Astrocyte of the cerebellum (primary cell): ENCODE measurements around the gene VPS4B.

Source experiments
- DNase-seq: peaks from one replicate; pipeline ENCODE4 v3.0.0-alpha.2; 2011; ENCODE audit warnings: low read depth
- H3K4me3 ChIP-seq: 2 replicates; pipeline ENCODE4 v1.5.1; 2011; ENCODE audit warnings: mild to moderate bottlenecking, low read depth, low read length, moderate library complexity
- in situ Hi-C: cut with HindIII; loops from 2 replicates; pipeline ENCODE4 v1.10.0; 2017; ENCODE audit warnings: low sequenced_read_pairs
- TF ChIP-seq, protein P1 (sequence below): IDR thresholded peaks from 2 replicates; pipeline ENCODE4 v1.5.1; 2012; ENCODE audit warnings: low read length, low read depth, moderate library complexity, mild to moderate bottlenecking; ENCODE audit errors: missing control alignments

VPS4B gene

GRCh38 chr18:63378919-63379638 is 43.2 kb downstream of the VPS4B start:
- no peak for DNase-seq
- TF ChIP-seq, protein P1, sequence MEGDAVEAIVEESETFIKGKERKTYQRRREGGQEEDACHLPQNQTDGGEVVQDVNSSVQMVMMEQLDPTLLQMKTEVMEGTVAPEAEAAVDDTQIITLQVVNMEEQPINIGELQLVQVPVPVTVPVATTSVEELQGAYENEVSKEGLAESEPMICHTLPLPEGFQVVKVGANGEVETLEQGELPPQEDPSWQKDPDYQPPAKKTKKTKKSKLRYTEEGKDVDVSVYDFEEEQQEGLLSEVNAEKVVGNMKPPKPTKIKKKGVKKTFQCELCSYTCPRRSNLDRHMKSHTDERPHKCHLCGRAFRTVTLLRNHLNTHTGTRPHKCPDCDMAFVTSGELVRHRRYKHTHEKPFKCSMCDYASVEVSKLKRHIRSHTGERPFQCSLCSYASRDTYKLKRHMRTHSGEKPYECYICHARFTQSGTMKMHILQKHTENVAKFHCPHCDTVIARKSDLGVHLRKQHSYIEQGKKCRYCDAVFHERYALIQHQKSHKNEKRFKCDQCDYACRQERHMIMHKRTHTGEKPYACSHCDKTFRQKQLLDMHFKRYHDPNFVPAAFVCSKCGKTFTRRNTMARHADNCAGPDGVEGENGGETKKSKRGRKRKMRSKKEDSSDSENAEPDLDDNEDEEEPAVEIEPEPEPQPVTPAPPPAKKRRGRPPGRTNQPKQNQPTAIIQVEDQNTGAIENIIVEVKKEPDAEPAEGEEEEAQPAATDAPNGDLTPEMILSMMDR = no peak
- no peak overlapping the region for H3K4me3 ChIP-seq
- in situ Hi-C loops = no loop called here

DNA sequence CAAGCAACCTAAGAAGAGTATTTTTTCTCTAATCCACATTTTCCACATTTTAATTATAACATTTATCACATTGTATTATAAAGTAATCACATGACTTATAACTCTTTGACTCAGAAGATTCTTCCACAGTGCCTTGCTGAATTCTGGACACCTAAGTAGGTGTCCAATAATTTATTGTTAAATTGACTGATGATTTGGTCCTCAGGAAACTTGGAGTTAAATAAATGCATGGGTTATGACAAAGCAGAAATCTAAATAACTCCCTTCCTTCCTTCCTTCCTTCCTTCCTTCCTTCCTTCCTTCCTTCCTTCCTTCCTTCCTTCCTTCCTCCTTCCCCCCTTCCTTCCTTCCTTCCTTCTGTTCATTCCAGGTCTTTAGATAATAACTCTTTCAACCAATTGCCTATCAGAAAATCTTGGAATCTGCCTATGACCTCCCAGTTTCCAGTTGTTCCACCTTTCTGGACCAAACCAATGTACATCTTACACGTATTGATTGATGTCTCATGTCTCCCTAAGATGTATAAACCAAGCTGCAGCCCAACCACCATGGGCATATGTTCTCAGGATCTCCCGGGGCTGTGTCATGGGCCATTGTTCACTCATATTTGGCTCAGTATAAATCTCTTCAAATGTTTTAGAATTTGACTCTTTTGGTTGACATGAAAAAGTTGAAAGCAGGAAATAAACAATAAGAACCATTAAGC is 44.8 kb downstream of the VPS4B start:
- no peak overlapping the region for H3K4me3 ChIP-seq
- no peak for DNase-seq
- in situ Hi-C loops = no loop called here
- TF ChIP-seq, protein P1 = no peak

- in situ Hi-C loops = no loop called here
- H3K4me3 ChIP-seq = no peak overlapping the region
- DNase-seq = no peak
- TF ChIP-seq, protein P1 = no peak
These were observed 45.7 kb downstream of the VPS4B start for GRCh38 chr18:63376538-63376937.

GRCh38 chr18:63374540-63374939 is 47.7 kb downstream of the VPS4B start:
- TF ChIP-seq, protein P1 = no peak
- DNase-seq = no peak
- no peak overlapping the region for H3K4me3 ChIP-seq
- in situ Hi-C loops = no loop called here

- DNase-seq = no peak
- TF ChIP-seq, protein P1 = no peak
- in situ Hi-C loops = no loop called here
- H3K4me3 ChIP-seq = no peak overlapping the region
These were observed 49.1 kb downstream of the VPS4B start for GRCh38 chr18:63373161-63373560.

DNA sequence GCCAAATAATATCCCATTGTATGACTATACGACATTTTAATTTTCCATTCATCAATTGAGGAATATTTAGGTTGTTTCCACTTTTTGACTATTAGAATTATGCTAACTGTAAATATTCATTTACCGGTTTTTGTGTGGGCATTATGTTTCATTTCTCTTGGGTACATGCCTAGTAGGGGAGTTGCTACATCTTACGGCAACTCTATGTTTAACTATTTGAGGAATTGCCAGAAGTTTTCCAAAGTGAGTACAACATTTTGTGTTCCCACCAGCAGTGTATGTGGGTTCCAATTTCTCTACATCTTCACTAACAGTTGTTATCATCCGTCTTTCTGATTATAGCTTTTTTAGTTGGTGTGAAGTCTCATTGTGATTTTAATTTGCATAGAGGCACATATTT is 53.7 kb downstream of the VPS4B start:
- DNase-seq = no peak
- in situ Hi-C loops = no loop called here
- H3K4me3 ChIP-seq = no peak overlapping the region
- TF ChIP-seq, protein P1 = no peak
